Measurements from ENCODE around the gene MPP1.

The MPP1 gene

GRCh38 chrX:154762537-154763296 lies 42.6 kb downstream of the MPP1 start, which contains the start of gene DKC1 (continued):
- TF ChIP-seq SETDB1 (IDR thresholded peaks at IDR 0.05; ENCODE audit: insufficient read length, low read length) (no peak), ZNF776 (tag by site-specific recombination; IDR thresholded peaks at IDR 0.05; ENCODE audit: borderline replicate concordance) (no peak), ZNF184 (tag by site-specific recombination; IDR thresholded peaks at IDR 0.05) (no peak), ZNF548 (tag by site-specific recombination; IDR thresholded peaks at IDR 0.05) (no peak), ZNF350 (tag by site-specific recombination; IDR thresholded peaks at IDR 0.05) (no peak), HOXC10 (CRISPR knock-in tag; IDR thresholded peaks at IDR 0.05) (no peak), ZNF654 (tag by site-specific recombination; IDR thresholded peaks at IDR 0.05; ENCODE audit: low read depth) (no peak), ZNF560 (tag by site-specific recombination; IDR thresholded peaks at IDR 0.05; ENCODE audit: borderline replicate concordance) (no peak), ZNF274 (IDR thresholded peaks at IDR 0.05; ENCODE audit: low read length) (no peak), ZNF274 (tag by site-specific recombination; IDR thresholded peaks at IDR 0.05; ENCODE audit: borderline replicate concordance) (no peak), BCL11B (tag by site-specific recombination; IDR thresholded peaks at IDR 0.05; ENCODE audit: low read depth) (no peak), ZNF501 (tag by site-specific recombination; IDR thresholded peaks at IDR 0.05) (peak; percentile 68), FEZF1 (tag by site-specific recombination; IDR thresholded peaks at IDR 0.05) (no peak), ZNF341 (tag by site-specific recombination; IDR thresholded peaks at IDR 0.05; ENCODE audit: low read depth) (no peak), KLF8 (tag by site-specific recombination; IDR thresholded peaks at IDR 0.05) (peak; percentile 77; the same call in 1 of the 2 replicates), ZNF18 (tag by site-specific recombination; IDR thresholded peaks at IDR 0.05) (no peak), ZNF2 (tag by site-specific recombination; IDR thresholded peaks at IDR 0.05) (0 out of 2 replicates have a peak, but pooled peaks have one; percentile 11), ZNF830 (tag by site-specific recombination; IDR thresholded peaks at IDR 0.05; ENCODE audit: low read depth) (no peak), MZF1 (tag by site-specific recombination; IDR thresholded peaks at IDR 0.05; ENCODE audit: borderline replicate concordance) (no peak), ZBTB1 (tag by site-specific recombination; IDR thresholded peaks at IDR 0.05) (no peak), MYNN (tag by site-specific recombination; IDR thresholded peaks at IDR 0.05; ENCODE audit: borderline replicate concordance) (no peak), KLF16 (tag by site-specific recombination; IDR thresholded peaks at IDR 0.05) (peak; percentile 74; the same call in 1 of the 2 replicates), TRIM28 (IDR thresholded peaks at IDR 0.05; ENCODE audit: borderline replicate concordance, low read length) (no peak), REPIN1 (tag by site-specific recombination; IDR thresholded peaks at IDR 0.05; ENCODE audit: low read depth) (no peak), KLF9 (tag by site-specific recombination; IDR thresholded peaks at IDR 0.05; ENCODE audit: low read depth) (peak; percentile 98), ZBTB8A (tag by site-specific recombination; IDR thresholded peaks at IDR 0.05) (peak; percentile 50; the same call in 1 of the 2 replicates), ZNF174 (tag by site-specific recombination; IDR thresholded peaks at IDR 0.05) (no peak), PRDM4 (tag by site-specific recombination; IDR thresholded peaks at IDR 0.05) (no peak), ZSCAN30 (tag by site-specific recombination; IDR thresholded peaks at IDR 0.05) (0 out of 2 replicates have a peak, but pooled peaks have one; percentile 4), ZNF707 (tag by site-specific recombination; IDR thresholded peaks at IDR 0.05) (0 out of 2 replicates have a peak, but pooled peaks have one; percentile 22), HOXD13 (CRISPR knock-in tag; IDR thresholded peaks at IDR 0.05; ENCODE audit: borderline replicate concordance) (no peak), RBAK (tag by site-specific recombination; IDR thresholded peaks at IDR 0.05) (no peak), ZNF114 (tag by site-specific recombination; IDR thresholded peaks at IDR 0.05) (no peak)
- TF ChIP-seq, protein P1, sequence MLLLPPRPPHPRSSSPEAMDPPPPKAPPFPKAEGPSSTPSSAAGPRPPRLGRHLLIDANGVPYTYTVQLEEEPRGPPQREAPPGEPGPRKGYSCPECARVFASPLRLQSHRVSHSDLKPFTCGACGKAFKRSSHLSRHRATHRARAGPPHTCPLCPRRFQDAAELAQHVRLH (tag by site-specific recombination; IDR thresholded peaks at IDR 0.05) = no peak
- TF ChIP-seq, protein P2, sequence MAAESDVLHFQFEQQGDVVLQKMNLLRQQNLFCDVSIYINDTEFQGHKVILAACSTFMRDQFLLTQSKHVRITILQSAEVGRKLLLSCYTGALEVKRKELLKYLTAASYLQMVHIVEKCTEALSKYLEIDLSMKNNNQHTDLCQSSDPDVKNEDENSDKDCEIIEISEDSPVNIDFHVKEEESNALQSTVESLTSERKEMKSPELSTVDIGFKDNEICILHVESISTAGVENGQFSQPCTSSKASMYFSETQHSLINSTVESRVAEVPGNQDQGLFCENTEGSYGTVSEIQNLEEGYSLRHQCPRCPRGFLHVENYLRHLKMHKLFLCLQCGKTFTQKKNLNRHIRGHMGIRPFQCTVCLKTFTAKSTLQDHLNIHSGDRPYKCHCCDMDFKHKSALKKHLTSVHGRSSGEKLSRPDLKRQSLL (tag by site-specific recombination; IDR thresholded peaks at IDR 0.05) = no peak
